Testis (tissue), 2 donors: Measurements from ENCODE around the gene TMEM255B.

Experiments used
- CTCF ChIP-seq, 3 experiments: fragments of 450-650 bp in 2 of 3; fragments of 200-600 bp in 1 of 3; sonication (generic) in 1 of 3; IDR thresholded peaks; one replicate each; pipeline ENCODE4 v1.5.1; 2016 to 2019; ENCODE audit warnings: antibody characterized with exemption in 3 of 3, mild to moderate bottlenecking in 2 of 3, moderate library complexity in 1 of 3
- POLR2A ChIP-seq: fragments of 450-650 bp; IDR thresholded peaks from one replicate; pipeline ENCODE4 v1.6.1; 2017; ENCODE audit warnings: antibody characterized with exemption, mild to moderate bottlenecking, moderate library complexity

- no peak for TF ChIP-seq CTCF (IDR thresholded peaks at IDR 0.05)
- TF ChIP-seq POLR2A, result no peak
These were observed 36.1 kb upstream of the TMEM255B start for GRCh38 chr13:113722921-113723320.
